DMS153 (cell line): ENCODE data around the gene FRY.
"Not testable (repeated sequence)": the region's sequence is repeated elsewhere in the genome, so short reads cannot be mapped to it uniquely, and the experiment has no call there.

Source experiments
- DNase-seq: peaks from one replicate; lab custom pipeline; 2025; lab: John Stamatoyannopoulos, UW

FRY gene

DNA sequence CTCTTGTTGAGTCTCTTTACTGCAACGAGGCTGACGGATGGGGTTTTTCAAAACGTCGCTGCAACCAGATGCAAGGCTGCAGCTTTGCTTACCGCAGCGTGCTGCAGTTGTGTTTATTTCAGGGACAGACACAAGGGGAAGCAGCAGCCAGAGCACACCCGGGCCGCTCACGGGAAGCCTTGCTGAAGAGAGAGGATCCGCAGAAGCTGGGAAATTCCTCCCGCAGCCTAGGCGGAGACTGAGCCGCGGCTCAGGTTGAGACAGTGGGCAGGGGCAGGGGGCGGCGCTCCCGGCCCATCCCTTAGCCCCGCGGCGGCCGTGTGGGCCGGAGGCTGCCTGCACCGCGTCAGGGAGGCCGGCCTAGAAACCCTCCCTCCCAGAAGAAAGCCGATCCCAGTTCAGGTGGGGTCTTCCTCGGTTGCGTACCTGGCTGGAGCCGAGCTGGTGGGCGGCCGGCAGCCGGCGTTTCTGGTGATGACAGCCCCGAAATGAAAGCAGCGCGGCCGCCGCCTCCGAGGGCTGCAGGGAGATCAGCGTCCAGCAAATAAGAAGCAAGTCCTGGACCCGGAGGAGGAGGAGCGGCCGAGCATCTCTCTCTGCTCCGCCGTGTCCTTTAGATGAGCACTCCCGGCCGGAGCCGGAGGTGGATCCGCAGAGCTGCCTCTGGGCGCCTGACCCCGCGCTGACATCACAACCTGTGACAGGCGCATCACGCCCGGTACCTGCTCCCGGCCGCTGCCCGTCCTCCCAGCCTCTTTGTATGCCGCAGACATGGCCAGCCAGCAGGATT is at the start of gene FRY:
FRY (plus strand) TSS at position 750 of the 790 bp plus-strand sequence; CDS start at position 772, 22 bp downstream.
- peak; percentile 63 for DNase-seq

DNA sequence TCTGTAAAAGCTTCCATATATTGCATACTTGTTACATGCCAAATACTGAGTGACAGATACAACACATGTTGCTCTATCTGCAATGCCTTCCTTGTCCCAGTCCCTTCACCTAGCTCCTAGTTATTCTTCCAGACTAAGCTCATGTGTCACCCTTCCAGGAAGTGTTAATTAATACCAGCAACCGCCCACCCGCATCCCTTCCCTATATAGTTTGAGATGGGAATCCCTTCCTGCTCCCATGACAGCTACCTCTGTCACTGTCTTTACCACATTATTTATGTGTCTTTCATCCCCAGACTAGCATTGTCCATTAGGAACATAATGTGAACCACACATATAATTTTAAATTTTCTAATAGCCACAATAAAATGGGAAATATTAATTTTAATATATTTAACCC is 49.5 kb upstream of the FRY start:
- peak; percentile 84 for DNase-seq

DNA sequence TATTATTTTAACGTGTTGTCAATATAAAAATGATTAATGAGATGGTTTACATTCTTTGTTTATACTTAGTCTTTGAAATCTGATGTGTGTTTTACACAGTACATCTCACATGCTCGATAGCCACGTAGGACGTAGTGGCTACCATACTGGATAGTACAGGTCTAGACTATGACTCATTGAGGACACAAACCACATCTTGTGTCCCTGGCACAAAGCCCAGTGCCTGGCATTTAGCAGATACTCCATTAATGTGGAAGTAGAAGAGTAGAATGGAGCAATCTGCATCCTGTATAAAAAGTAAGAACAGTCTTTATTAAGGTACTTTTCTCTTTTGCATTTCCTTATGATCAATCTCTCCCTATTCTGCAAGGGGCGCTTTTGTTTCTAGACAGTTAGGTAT is 49.0 kb upstream of the FRY start:
- peak; percentile 98 for DNase-seq

DNA sequence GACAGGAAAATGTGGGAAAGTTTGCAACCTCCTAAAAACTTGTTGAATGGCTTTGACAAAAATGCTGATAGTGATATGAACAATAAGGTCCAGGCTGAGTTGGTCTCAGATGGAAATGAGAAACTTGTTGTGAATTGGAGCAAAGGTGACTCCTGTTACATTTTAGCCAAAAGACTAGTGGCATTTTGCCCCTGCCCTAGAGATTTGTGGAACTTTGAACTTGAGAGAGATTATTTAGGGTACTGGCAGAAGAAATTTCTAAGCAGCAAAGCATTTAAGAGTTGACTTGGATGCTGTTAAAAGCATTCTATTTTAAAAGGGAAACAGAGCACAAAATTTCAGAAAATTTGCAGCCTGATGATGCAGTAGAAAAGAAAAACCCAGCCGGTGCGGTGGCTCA is 47.9 kb upstream of the FRY start:
- DNase-seq: not testable (repeated sequence)

DNA sequence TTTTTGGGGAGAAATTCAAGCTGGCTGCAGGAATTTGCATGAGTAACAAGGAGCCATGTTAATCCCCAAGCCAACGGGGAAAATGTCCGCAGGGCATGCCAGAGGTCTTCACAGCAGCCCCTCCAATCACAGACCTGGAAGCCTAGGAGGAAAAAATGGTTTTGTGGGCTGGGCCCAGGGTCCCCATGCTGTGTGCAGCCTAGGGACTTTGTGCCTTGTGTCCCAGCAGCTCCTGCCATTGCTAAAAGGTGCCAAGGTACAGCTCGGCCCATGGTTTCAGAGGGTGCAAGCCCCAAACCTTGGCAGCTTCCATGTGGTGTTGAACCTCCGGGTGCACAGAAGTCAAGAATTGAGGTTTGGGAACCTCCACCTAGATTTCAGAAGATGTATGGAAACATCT is 47.2 kb upstream of the FRY start:
- DNase-seq: not testable (repeated sequence)

DNA sequence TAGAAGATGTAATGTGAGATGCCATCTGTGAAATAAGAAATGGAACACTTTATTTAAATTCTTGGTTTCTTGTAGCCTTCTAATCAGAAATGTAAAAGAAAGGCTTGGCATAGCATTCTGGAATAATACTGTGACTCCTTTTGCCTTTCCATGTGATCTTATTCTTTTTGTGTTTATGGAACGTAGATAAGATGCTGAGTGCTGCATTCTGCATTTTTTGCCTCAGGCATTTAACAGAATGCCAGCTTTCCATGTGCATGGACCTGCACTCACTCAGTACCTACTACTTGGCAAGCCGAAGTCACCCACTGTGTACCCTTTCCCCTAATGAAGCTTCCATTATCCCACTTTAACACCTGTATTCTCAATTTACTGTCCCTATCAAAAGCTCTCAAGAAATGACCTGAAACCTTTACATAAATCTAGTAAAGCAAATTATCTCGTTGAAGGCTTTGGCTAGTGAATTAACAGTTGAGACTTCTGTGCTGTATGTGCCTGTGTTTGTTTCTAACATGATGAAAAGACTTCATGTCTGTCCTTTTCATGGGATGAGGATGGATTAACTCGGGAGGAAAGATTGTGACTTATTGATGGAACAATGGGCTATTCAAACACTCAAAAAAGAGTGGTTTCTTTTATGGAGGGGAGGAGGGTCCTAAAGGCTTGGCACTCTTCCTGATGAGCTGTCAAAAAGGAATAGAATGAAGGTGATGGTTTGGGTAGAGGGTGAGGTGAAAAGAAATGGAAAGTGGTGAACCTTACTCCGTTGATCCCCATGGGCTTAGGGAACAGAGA is 44.7 kb upstream of the FRY start:
- DNase-seq: no peak

DNA sequence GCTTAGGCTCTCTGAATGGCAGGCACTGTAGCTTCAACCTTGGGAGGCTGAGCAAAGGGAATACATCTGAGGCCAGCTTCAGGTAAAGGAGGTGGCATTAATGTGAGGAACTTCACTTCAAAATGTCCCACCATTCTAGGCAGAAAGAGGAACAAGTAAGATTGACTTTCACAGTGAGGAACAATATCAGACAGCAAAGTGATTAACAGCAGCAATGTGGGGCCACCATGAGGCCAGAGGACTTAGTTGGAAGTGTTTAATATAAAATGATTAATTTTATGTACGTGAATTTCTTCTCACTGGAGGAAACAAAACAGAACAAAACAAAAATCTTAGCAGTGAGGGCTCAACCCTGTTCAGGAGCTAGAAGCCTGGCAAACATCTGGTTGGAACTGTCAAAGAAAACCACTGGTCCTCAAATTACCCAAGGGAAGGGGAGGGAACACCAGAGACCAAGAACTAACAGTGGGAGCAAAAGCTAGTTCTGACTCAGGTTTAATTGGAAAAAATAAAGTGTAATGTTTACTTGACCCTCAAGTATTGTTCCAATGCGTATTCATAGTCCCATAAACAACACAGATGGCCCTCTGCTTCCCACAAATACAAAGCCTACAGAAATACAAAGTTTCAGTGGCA is 43.9 kb upstream of the FRY start:
- DNase-seq: no peak

DNA sequence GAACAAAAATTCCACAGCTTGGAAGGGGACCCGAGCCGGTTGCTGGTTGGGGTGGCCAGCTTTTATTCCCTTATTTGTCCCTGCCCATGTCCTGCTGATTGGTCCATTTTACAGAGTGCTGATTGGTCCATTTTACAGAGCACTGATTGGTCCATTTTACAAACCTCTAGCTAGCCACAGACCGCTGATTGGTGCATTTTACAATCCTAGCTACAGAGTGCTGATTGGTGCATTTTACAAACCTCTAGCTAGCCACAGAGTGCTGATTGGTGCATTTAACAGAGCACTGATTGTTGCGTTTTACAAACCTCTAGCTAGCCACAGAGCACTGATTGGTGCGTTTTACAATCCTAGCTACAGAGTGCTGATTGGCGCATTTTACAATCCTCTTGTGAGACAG is 37.2 kb upstream of the FRY start:
- not testable (repeated sequence) for DNase-seq

DNA sequence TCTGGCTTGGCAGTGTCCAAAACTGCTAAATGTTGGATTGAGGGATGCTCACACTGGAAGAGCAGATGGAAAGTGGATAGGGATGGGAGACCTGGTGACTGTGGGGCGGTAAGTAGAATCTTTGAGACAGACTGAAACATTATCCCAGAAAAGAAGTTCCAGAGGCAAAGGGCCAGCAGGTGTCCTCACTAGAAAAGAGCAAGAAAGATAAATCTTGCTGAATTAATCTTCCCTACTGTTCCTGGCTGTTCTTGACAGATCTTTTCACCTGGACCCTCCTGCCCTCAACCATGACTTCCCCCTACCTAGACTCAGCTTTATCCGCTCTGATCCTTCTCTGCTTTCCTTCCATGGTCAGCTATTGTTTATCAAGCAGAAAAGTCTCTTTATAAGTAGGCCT is 35.0 kb upstream of the FRY start:
- DNase-seq: no peak

DNA sequence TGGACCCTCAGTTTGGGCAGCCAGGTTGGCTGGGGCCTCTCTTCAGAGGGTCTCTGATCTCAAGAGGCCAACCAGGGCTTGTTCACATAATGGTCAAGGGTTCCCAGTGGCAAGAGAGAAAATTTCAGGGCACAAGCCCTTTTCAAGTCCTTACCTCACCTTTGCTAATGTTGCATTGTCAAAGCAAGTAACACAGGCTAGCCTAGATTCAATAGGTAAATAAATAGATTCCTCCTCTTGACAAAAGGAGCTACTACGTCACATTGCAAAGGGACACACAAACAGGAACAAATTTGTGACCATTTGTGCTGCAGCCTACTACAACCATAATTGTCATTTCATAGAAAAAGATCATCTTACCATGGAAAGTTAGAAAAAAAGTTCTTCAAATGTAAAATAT is 33.9 kb upstream of the FRY start:
- DNase-seq: peak; percentile 30

DNA sequence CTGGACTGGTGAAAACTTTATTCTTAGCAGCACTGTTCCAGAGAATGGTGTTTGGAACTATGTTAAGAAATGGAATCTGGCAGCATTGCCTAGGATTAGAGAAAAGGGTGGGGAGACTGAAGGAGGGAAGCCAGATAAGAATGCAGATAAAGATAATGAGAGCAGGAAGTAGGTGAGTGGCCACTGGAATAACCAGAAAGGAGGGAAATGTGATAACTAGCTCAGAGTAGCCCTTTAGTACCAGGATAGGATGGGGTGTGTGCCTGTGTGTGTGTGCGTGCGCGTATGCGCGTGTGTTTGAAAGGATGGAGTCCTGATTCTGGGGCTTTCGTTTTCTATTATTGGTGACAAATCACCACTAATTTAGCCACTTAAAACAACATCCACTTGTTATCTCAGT is 33.4 kb upstream of the FRY start:
- DNase-seq: peak; percentile 16

DNA sequence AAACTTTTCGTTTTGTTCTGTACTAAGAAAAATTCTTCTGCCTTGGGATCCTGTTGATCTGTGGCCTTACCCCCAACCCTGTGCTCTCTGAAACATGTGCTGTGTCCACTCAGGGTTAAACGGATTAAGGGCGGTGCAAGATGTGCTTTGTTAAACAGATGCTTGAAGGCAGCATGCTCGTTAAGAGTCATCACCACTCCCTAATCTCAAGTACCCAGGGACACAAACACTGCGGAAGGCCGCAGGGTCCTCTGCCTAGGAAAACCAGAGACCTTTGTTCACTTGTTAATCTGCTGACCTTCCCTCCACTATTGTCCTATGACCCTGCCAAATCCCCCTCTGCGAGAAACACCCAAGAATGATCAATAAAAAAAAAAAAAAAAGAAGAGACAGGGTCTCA is 30.8 kb upstream of the FRY start:
- DNase-seq: not testable (repeated sequence)

DNA sequence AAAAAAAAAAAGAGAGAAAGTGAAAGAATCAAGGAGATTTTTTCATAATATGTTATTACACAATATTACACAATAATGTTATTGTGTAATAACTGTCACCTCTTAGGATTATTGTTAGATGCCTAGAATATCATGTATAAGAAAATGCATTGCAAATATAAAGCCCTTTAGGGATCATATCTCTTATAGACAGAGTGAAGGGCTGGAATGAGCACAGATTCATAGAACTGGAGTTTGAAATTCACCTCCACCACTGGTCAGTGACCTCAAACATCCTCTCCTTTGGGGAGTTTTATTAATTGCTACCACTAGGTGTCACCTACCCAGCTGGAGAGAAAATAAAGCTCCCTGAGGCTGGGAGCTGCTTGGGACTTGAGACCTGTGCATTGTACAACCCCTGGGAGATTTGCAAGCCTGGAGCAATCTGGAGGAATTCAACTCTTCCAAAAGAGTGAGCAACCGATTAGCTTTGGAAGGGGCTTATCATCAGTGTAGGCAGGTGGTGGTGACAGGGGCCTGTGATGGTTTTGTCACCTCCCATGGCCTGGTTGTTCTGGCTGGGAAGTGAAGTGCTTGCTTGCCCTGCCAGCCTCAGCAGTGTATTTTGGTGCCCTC is 30.3 kb upstream of the FRY start:
- peak; percentile 29 for DNase-seq

DNA sequence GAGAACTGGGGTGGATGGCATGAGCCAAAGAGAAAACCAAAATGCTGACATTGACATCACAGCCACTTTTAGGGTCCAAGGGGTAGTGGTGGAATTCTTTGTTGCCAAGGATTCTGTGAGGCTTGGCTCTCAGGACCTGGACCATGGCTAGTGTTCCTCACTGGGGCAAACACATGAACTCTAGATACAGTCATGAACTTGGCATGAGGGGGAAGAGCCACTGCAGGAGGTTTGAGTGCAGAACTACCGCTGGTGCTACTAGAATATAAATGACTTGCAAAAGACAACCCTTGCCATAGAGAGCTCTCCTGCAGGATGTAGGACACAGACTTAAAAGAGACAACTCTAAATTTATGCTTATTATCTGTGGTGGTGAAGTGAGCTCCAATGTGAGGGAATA is 29.8 kb upstream of the FRY start:
- DNase-seq: no peak

DNA sequence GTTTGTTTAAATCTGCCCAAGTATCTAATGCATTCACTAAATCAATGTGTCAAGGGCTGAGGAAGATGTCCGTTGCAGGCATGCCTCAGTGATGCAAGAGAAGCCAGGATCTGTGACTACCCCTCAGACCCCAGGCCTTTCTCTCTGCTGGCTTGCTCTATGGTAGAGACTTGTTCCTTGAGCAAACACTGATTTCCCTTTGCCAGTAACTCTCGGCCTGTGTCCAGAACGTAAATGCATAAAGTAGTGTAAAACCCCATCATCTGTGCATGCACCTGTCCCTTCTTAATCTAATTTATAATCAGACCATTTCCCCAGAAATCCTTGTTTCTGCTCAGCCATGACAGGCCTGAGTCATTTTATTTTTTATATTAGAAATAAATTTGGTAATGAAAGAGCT is 28.7 kb upstream of the FRY start:
- DNase-seq: no peak

DNA sequence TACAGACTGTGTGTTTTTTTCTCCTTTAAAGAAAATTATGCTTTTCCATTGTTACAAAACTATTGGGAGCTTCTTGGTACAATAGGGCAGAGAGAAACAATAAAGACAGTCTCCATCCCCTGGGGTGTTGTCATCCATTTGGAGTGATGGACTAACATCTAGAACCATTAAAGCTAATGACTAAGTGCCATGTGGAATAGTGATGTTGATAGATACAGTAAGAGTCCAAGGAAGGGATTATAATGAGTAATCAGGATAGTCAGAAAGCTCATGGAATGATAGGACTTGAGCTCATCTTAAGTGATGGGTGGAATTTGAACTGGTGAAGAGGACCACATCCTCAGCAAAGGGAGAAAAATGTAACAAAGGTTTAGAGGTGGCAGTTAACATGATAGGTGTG is 24.1 kb upstream of the FRY start:
- no peak for DNase-seq

DNA sequence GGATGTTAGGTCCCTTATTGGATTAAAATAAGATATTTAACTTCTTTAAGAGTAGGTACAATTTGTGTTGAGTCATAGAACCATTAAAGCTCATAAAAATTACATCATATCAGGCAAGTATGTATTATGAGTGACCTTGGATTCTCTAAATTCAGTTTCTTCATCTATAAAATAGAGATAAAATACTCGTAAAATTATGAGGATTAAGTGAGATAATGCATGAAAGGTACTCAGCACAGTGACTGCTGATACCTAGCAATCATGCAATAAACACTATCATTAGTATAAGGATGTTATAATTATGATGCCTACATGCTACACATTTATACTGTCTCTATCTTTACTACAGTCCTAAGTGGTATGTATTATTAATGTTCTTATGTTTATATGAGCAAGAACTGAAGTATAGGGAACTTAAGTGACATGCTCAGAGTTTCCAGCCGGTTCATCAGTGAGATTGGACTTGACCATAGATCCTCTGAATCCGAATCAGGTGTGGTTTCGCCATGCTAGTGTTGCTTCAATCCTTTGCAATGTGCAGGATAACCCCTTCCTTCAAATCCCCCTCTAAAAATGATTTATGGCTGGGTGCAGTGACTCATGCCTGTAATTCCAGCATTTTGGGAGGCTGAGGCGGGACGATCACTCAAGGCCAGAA is 22.9 kb upstream of the FRY start:
- no peak for DNase-seq

DNA sequence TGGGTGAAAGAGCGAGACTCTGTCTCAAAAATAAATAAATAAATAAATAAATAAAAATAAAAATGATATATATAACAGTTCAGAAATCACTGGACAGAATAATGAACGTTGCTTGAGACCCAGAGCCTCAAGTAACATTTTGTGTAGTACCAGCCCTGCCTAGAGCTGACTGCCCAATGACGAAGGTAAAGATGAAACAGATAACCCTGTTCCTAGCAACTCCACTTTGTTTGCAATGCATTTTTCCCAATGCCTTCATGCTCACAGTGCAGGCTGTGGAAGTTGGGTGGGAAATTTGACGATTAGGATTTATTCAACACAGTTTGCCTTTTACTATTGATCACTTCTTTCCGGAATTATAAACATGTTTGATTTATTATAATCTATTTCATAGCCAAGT is 22.2 kb upstream of the FRY start:
- DNase-seq: no peak

DNA sequence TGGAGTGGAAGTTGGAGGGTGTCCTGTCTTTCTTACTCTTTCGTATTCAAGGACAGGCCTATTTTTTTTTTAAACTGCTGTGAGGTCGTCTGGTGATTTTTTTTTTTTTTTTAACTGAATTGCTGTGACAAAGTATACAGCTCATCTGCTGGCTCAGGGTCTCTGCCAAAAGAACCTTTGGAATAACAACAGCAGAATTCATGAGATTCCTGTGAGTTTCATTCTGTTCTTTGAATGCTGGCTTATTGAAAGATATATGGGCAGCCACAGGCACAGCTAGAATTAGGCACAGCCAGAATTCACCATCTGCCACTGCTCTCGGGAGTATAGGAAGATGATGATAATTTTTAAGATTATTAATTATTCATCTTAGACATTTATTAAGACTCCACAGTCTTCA is 21.4 kb upstream of the FRY start:
- no peak for DNase-seq

DNA sequence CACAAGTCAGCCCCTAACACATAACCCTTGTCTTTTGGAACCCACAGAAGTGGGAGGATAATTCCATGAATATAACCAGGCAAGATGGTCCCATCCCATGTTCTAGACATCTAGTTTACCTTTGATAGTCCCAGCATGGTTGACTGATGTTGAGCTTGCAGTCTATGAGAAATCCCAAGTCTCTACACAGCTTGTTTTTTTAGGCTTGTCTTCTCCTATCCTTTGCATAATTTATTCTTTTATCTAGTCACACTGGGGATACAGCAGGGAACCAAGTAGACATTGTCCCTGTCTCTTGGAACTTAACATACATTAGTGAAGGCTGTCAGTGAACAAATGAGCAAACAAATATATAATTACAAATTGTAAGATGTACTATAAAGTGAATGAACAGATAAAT is 19.6 kb upstream of the FRY start:
- no peak for DNase-seq

DNA sequence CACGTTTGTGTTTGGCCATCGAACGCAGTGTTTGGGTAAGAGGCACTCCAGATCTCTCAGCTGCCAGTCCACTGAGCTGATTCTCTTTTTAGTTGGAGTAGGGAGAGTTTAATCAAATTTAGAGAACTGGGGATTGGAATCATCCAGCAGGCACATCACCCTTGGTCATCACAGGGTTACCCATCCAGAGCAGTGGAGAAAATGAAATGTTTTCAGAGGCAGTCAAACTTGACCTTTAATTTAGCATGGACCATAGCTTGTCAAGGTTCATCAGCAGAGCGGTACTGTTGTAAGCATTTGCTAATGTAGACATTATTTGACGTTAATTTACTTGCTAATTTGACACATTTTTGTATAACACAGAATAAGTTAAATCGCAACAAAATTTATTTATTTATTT is 18.4 kb upstream of the FRY start:
- DNase-seq: no peak

DNA sequence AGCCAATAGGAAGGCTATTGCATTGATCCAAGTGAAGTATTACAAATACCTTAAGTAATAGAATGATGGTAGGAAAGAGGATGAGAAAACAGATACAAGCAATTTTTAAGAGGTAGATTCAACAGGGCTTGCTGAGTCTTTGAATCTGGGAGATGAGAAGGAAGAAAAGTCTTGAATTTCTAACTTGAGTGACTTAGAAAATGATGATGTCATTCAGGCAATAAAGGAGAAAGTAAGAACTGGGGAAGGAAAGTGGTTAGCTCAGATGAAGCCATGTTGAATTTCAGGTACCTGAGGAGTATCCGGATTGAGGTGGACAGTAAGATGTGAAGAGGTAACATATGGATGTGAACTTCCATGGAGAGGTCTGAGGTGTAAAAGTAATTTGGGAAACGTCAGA is 15.5 kb upstream of the FRY start:
- DNase-seq: no peak
